Brain microvascular endothelial cell (primary cell): Measurements from ENCODE around the gene CSDE1.
A peak's percentile ranks its signal among the peaks of the same experiment; 100 is the strongest.

Experiments used
- DNase-seq: peaks from one replicate; pipeline ENCODE4 v3.0.0-alpha.2; 2020
- H3K27ac ChIP-seq: fragments of 250-450 bp; sonication (Bioruptor Pico); 2 replicates; pipeline ENCODE4 v1.5.1; 2020; ENCODE audit warnings: mild to moderate bottlenecking, moderate library complexity
- H3K27me3 ChIP-seq: fragments of 250-450 bp; sonication (Bioruptor Pico); replicated peaks from 2 replicates; pipeline ENCODE4 v1.5.1; 2020; ENCODE audit warnings: mild to moderate bottlenecking
- H3K36me3 ChIP-seq: fragments of 250-450 bp; sonication (Bioruptor Pico); replicated peaks from 2 replicates; pipeline ENCODE4 v1.5.1; 2020; ENCODE audit warnings: mild to moderate bottlenecking
- H3K4me3 ChIP-seq: 2 replicates; pipeline ENCODE4 v1.5.1; 2011; ENCODE audit warnings: low read depth, mild to moderate bottlenecking, control low read depth, low read length, moderate library complexity
- in situ Hi-C: cut with HindIII; loops from 2 replicates; pipeline ENCODE4 v1.10.0; 2017; ENCODE audit warnings: low sequenced_read_pairs, low pct_ligation_motif_present
- TF ChIP-seq, protein P1 (sequence below): IDR thresholded peaks from 2 replicates; pipeline ENCODE4 v1.5.1; 2011; ENCODE audit warnings: low read depth, mild to moderate bottlenecking, moderate library complexity, low read length, control low read depth, inconsistent platforms; ENCODE audit errors: missing control alignments

The CSDE1 gene

DNA sequence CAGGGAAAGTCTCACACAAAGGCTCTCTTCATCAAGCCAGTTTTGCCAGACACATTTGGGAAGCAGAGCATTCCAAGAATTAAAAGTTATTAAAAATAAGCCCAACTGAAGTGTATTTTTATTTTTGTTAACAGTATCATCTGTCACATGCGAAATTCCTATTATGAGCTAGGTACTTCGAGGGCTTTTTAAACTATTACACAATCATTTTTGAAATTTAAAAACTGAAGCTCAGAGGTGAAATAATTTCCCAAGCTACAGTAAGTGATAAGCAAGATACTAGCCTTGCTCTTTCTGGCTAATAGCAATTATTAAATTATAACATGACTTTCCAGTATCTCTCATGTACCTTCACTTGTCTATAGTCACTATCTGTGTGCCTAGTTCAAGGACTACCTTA is 29.2 kb downstream of the CSDE1 start:
- H3K27me3 ChIP-seq = no peaks in the 10 kb centered on the region
- in situ Hi-C loops = no loop called here
- TF ChIP-seq, protein P1, sequence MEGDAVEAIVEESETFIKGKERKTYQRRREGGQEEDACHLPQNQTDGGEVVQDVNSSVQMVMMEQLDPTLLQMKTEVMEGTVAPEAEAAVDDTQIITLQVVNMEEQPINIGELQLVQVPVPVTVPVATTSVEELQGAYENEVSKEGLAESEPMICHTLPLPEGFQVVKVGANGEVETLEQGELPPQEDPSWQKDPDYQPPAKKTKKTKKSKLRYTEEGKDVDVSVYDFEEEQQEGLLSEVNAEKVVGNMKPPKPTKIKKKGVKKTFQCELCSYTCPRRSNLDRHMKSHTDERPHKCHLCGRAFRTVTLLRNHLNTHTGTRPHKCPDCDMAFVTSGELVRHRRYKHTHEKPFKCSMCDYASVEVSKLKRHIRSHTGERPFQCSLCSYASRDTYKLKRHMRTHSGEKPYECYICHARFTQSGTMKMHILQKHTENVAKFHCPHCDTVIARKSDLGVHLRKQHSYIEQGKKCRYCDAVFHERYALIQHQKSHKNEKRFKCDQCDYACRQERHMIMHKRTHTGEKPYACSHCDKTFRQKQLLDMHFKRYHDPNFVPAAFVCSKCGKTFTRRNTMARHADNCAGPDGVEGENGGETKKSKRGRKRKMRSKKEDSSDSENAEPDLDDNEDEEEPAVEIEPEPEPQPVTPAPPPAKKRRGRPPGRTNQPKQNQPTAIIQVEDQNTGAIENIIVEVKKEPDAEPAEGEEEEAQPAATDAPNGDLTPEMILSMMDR = no peak
- H3K27ac ChIP-seq = no peak overlapping the region
- no peak overlapping the region for H3K4me3 ChIP-seq
- H3K36me3 ChIP-seq = peaks cover 61% of the 10 kb centered on the region
- DNase-seq = no peak

DNA sequence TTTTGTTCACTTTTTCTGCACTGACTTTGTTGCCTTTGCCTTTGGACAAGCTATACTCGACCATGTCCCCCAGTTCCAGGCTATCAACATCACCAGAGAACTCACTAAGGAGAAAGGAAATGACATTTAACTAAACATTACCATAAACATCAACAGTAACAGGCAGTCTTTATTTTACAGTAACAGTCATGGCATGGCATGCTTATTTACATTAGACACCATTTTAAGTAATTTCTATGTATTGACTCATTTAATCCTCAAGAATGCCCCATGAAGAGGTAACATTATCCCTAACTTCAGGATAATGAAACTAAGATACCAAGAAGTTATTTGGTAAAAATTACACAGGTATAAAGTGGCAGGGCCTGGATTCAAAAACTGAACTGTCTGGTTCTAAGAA is 32.6 kb downstream of the CSDE1 start:
- TF ChIP-seq, protein P1 = no peak
- DNase-seq = no peak
- Histone ChIP-seq H3K36me3 (peaks cover 60% of the 10 kb centered on the region), H3K27me3 (no peaks in the 10 kb centered on the region), H3K4me3 (no peak overlapping the region), H3K27ac (no peak overlapping the region)
- in situ Hi-C loops = no loop called here

DNA sequence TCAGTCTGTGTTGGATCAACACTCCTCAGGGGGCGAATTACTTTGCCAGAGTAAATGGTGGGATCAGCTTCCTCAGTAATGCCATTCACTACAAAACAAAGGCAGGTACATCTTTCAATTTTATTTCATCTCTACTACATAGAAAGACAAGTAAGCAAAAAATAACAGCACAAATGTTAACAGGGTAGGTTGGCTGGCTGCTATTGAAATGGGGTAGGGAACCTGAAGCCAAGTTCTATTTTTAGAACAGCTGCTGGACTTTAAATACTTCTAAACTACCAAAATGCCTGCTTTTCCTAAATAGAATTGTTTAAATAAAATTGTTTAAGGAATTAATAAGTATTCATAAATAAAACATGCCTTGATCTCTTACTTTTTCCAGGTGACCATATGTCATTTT is 33.9 kb downstream of the CSDE1 start:
- peak overlapping the region; percentile 55 for H3K27ac ChIP-seq
- TF ChIP-seq, protein P1 = no peak
- DNase-seq = no peak
- no peak overlapping the region for H3K4me3 ChIP-seq
- in situ Hi-C loops = no loop called here
- H3K27me3 ChIP-seq = no peaks in the 10 kb centered on the region
- H3K36me3 ChIP-seq = peaks cover 66% of the 10 kb centered on the region

DNA sequence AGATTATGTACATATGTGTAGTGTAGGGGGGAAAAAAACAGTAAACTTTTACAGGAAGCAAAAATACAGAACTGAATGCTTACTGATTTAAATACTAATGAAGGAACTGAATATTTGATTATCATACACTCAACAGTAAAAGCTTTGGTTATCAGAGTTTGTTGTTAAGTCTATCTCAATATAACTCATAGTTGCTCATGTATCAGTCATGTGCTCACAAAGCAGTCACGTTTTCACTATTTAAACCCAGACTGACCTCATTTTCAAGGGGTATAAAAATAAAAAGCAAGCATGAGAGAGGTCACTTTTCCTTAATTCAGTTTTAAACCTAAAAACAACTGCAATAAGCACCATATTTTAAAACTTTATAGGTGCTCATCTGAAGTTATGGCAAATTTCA is 34.3 kb downstream of the CSDE1 start:
- no peak for DNase-seq
- peaks cover 69% of the 10 kb centered on the region for H3K36me3 ChIP-seq

DNA sequence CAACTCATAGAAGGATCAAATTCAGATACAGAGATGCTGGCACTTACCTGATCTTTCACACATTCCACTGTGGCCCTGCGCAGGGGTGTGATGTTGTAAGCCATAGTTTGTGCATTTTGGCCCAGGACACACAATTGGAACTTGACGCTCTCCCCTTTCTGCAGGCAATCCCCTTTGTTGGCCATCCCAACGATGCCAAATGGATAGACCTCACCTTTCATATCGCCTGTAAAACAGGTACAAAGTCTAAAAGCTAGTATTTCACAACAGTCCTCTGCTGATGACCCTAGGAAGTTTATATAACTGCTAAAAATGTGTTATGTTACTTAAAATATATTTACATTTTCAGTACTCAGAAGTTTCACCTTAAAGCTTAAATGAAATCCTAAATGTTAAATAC is 37.3 kb downstream of the CSDE1 start:
- no peak overlapping the region for H3K4me3 ChIP-seq
- DNase-seq = no peak
- in situ Hi-C loops = no loop called here
- H3K36me3 ChIP-seq = peaks cover 68% of the 10 kb centered on the region
- no peaks in the 10 kb centered on the region for H3K27me3 ChIP-seq
- TF ChIP-seq, protein P1 = no peak
- no peak overlapping the region for H3K27ac ChIP-seq

More for the DNA sequence above, 34.3 kb downstream of the CSDE1 start:
- TF ChIP-seq, protein P1 = no peak
- in situ Hi-C loops = no loop called here
- Histone ChIP-seq H3K27me3 (no peaks in the 10 kb centered on the region), H3K27ac (peak overlapping the region; percentile 55), H3K4me3 (no peak overlapping the region)

DNA sequence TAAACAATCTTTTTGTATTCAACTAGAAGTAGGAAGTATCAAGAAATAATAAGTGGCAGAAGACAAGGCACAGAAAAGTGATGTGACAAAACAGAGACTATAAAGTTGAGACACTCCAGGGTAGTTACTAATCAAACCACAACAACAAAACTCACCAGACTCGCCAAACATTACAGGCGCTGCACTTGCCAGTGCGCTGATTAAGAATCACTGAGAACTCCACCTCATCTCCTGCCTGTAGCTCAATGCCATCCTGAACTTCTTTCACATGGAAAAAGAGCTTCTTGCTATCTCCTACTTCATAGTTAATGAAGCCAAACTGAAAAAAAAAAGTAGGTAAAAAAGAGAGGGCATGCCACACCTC is 38.4 kb downstream of the CSDE1 start:
- H3K36me3 ChIP-seq = peaks cover 62% of the 10 kb centered on the region
- no peak overlapping the region for H3K4me3 ChIP-seq
- TF ChIP-seq, protein P1 = no peak
- DNase-seq = peak; percentile 51
- no peaks in the 10 kb centered on the region for H3K27me3 ChIP-seq
- in situ Hi-C loops = no loop called here
- H3K27ac ChIP-seq = peak overlapping the region; percentile 74
